Measurements from ENCODE around the gene CR1.

DNA sequence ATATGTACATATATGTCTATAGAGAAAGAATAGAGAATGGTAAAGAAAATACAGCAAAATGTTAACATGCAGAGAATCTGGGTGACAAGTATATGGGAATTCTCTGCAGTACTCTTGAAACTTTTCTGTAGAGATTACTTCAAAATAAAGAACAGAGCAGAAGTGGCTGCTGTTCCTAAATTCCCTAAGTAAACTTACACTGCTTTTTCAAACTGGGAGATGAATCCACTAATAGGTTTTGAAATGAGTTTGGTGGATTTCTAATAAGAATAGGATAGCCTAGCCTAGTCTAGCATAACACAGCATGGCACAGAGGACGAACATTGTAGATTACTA lies 42.3 kb upstream of the CR1 start:
- TF ChIP-seq SIN3A (IDR thresholded peaks at IDR 0.05; ENCODE audit: borderline replicate concordance, insufficient read depth, low read depth, low read length) (no peak), CTCF (IDR thresholded peaks at IDR 0.05) (no peak), TCF7L2 (IDR thresholded peaks at IDR 0.05; ENCODE audit: low read depth, low read length) (no peak), POLR2AphosphoS5 (IDR thresholded peaks at IDR 0.05; ENCODE audit: low read depth, low read length) (no peak), REST (IDR thresholded peaks at IDR 0.05; ENCODE audit: insufficient read depth in 1 of 2, low read depth in 2 of 2, low read length in 1 of 2) (no peak)
